NCI-H2196 (cell line): ENCODE results near the gene LBHD2.
"Not testable (repeated sequence)": the region's sequence is repeated elsewhere in the genome, so short reads cannot be mapped to it uniquely, and the experiment has no call there.

Experiments used
- DNase-seq: peaks from one replicate; lab custom pipeline; 2025; ENCODE audit not compliant: unreplicated experiment; lab: John Stamatoyannopoulos, UW

The LBHD2 gene

DNA sequence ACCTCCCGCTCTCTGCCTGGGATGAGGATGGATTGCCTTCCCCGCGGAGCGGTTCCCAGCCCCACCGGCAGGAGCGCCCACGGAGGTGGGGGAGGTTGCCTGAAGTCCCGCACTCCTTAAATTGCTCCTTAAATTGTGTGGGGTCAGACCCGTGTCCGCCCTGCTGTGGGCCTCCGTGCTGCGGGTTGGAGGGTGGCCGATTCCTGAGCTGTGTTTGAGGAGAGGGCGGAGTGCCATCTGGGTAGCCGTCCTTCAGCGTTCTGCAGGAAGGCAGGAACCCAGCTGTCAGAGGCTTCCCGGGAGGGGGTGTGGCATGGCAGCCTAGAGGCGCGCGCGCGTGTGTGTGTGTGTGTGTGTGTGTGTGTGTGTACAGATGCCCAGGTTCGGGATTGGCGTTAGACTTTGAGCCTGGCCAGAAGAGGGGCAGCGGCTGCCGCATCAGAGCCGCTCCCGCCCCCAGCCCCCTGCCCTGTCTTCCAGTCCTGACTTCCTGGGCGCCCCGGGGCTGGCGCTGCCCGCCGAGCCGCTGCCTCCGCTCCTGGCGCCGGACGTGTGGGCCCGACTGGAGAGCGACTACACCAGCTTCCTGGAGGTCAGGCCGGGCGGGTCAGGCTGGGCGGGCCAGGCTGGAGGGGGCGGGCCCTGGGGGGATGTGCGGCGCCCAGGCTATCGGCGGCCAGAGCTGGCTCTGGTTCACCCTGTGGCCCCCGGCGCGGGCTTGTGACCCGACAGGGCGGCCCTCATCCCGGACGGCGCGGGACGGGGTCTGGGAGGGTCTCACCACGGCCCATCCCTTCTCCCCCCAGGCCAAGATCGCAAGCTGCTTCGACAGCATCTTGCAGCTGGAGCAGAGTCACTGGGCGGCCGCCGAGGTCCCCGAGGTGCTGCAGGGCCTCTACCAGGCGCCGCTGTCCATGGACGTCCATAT is 19.7 kb downstream of the LBHD2 start:
- DNase-seq: peak; percentile 59

DNA sequence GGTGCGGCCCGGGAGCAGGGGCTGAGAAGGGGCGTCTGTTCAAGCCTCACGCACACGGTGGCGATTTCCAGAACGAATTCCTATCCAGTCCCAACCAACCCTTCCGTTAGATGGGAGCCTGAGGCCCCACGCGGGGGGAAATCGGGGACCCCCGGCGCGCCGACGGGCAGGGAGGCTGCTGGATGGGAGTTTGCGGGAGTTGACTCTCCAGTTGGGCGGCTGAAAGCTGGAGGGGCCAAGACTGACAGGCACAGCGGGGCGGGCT is 20.3 kb downstream of the LBHD2 start:
- no peak for DNase-seq

DNA sequence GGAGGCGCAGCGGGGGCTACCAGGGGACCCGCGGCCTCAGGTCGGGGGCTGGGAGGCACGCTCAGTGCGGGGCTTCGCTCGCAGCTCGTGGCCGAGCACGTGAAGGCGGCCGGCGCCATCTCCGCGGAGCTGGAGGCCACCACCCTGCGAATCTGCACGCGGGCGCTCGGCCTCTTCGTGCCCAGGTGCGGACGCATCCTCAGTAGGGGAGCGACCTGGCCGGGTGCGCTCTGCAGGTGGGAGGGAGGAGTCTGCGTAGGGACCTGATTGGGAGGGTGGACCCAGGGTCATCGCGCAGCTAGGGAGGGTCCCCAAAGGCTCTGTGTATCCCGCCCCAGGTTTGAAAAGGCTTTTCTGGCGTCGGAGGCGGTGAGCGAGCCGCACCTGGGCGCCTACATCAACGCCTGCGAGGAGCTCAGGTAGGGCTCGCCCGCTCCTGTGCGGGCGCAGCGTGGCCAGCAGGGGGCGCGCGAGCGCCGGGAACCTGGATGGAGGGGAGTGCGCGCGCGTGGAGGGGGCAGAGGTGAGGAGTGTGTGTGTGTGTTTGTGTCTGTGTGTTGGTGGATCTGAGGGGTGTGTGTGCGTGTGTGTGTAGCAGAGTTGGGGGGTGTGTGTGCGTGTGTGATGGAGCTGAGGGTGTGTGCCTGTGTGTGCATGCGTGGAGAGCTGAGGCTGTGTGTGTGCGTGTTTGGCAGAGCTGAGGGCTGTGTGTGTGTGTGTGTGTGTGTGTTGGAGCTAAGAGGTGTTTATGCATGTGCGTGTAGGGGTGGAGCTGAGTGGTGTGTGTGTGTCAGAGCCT is 20.8 kb downstream of the LBHD2 start:
- peak; percentile 67 for DNase-seq

DNA sequence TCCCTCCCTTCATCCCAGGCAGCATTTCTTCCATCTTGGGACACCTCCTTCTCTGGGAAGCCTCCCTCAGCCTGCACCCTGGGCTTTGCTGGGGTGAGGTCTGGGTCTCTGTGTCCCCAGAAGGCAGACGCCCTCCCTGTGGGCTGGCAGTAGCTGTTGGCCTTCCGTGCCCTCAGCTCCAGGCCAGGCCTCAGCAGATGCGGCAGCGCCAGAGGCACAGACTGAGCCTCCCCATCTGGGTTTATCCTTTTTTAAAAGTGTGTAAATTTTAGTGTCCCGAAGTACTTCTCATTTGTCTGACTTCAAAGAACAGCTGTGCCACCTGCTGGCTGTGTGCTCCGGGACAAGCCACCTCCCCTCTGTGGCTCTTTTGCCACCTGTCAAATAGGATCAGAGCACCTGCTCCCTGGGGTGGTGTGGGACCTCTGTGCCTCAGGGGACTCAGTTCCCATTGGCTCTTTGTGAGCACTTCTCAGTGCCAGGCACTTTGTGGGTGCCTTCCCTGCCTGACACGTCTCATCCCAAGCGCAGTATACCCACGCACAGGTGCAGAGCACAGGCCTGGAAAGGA is 21.7 kb downstream of the LBHD2 start:
- DNase-seq: peak; percentile 31

DNA sequence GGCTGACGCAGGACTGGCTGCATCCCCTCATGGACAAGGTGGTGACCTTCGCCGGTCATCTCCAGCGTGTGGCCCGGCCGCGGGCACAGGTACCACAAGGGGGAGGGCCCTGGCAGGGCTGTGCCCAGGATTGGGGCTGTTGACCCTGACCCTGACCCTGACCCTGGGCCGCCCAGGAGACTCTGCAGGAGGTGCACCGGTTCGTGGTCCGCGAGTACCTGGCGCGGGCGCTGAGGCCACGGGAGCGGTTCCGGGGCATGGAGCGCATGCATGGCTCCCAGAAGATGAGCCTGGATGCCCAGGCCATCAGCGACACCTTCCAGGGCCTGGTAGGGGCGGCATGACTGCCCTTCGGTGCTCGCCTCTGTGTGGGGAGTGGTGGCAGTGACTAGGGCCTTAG is 23.4 kb downstream of the LBHD2 start:
- no peak for DNase-seq

DNA sequence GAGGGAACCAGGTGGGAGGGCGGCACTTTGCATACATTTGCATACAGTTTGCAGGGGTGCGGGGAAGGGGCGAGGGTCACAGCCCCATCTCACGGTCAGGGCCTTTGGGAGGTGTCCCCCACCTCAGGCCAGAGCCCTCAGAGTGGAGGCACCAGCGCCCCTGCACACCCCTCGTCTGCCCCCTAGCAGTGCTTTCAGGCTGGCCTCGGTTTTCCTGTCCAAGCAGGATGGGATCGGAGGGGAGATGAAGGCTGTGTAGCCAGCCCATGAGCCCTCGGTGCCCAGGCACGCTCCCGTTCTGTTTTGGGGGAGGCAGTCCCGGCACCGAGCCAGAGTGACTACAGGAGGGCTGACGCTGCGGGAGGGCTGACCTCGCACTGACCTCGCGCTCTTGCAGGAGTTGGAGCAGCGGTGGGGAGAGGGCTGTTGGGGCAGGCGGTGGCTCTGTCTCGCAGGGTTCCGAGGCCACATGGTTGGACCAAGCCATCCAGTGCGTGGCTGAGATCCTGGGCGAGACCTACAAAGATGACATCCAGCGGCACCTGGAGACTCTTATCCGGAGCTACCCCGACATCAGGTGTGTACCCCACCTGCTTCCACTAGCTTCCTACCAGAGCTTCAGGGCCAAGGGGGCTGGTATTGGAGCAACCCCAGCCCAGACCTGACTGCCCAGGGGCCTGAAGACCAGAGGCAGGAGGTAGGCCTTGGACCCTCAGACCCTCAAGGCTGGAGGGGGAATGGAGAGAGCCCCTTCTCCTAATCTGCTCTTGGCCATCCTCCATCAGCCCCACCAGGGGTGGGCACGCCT is 24.1 kb downstream of the LBHD2 start:
- no peak for DNase-seq

DNA sequence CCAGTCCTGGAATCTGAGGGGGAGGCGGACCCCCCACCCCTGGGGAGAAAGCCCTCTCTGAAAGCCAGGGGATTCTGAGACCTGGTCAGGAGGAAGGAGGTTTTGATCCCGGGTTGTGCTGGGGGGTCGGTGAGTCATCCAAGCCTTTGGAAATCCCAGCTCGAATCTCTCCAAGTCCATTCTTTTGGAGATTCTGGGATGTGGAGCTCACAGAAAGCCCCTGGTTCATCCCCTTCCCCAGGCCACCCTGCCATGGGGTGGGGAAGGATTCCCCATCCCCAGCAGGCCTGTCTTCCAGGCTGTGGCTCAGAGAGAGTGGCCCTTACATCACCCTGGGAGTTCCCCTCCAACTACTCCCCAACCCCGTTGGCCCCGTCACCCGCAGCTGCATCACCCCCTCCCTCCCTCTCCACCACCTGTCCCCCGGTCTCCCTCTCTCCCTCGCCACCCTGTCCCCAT is 24.8 kb downstream of the LBHD2 start:
- peak; percentile 20 for DNase-seq

DNA sequence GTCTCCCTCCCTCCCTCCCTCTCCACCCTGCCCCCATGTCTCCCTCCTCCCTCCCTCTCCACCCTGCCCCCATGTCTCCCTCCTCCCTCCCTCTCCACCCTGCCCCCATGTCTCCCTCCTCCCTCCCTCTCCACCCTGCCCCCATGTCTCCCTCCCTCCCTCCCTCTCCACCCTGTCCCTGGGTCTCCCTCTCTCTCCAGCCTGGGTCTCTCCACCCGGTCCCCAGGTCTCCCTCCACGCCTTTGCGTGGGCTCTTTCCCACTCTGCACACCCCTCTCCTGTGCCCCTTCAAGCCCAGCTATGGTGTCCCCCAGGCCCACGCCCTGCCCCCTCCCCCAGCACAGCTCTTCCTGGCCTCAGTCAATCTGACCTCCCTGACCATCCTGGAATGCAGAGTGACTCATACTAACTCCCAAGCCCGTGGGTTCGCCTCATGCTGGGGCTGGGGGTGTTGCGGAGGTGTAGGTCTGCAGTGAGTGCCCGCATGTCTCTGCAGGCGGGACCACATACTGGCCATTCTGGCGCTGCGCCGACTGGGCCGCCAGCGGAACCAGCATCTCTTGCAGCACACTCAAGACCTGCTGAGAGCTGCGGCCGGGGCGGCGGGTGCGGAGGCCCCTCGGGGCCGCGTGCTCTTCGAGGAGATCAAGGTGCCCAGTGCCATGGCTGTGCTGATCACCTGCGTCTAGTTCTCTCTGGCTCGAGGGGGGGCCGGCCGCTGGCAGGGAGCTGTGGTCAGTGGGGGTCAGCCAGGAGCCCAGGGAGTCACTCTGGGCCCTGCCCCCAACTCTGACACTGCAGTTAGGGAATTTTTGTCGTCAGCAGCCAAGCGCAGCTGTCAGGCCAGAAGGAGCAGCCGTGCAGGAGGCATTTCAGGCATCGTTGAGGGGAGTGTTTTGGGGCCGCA is 25.8 kb downstream of the LBHD2 start:
- peak; percentile 9 for DNase-seq

DNA sequence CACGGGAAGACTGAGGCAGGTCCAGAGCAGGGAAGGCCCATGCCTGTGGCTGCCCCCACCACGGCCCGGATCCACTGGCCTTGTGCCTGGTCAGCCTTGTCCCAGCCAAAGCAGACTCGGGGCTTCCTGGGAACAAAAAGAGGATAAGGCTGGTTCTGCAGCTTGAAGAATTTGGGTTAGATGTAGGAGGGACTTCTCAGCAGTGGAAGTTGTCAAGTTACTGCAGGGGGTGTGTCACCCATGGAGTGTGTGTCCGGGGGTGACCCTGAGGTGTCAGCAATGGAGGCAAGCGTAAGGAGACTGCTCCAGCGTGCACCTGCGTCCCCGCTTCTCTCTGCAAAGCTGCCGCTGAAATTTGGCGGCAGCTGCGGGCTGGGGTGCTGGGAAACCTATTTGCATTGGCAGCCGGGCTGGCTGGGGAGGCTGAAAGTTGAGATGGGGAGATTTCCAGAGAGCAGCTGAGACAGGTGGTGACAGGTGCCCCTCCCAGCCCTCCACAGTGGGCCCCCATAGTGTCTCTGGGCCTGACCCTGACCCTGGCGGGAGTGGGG is 26.7 kb downstream of the LBHD2 start:
- peak; percentile 68 for DNase-seq

DNA sequence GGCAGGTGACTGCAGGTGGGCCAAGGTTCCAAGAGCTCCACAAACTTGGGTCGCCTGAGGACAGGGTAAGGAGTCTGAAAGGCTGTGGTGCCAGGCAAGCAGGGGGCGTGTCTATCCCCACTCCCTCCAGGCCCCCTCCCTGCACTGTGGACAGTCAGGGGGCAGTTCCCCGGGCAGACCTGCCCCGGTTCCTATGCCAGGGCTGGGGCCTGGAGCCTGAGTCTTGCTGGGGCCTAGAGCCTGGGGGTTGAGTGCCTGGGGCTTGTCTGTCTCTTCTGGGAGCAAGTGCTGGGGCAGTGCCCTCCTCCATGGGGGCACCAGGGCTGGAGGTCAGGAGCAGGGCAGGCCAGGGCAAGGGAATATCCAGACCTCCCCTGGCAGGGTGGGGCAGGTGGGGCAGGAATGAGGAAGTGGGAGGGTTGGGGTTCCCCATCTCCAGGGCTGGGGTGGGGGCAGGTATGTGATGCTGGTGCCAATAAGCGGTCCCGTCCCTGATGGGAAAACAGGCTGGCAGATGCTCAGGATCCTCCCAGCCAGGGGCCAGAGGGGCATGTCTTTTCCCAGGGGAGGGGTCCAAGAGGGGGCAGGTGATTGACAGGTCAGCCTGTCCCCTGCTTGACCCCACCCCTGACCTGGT is 27.3 kb downstream of the LBHD2 start:
- peak; percentile 38 for DNase-seq

DNA sequence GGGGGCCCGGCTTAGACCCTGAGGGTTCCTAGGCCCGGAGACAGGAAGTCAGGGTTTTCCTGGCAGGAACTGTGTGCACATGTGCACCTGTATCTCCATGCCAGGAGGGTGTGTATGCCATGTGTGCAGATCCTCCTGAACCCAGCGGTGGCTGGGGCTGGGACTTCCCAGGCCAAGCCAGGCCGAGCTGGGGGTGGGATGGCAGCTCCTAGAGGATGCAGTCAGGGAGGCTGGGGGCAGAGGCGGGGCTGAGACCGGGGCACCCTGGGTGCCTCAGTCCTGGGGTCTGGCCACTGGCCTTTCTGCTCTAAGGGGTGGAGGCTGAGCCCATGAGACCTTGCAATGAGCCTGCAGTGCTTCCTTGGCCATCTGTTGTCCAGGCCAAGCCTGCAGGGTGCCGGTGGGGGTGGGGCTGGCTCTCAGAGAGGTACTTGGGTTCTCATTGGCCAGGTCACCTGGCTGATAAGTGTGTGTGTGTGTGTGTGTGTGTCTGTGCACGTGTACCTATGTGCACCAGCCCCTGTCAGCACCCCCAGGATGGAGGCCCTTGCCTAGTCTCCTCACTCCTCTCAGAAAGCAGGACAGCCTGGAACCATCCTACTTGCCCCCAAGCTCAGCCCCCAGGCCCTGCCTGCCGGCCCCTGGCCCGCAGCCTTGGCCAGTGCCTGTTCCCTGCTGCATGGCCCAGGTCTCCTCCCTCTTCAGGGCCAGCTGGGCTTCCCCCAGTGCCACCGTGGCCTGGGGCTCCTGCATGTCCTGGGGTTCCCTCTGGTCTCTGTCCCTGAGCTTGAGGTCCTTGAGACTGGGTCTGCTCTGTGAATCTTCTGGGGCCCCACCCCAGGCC is 28.6 kb downstream of the LBHD2 start:
- peak; percentile 55 for DNase-seq

DNA sequence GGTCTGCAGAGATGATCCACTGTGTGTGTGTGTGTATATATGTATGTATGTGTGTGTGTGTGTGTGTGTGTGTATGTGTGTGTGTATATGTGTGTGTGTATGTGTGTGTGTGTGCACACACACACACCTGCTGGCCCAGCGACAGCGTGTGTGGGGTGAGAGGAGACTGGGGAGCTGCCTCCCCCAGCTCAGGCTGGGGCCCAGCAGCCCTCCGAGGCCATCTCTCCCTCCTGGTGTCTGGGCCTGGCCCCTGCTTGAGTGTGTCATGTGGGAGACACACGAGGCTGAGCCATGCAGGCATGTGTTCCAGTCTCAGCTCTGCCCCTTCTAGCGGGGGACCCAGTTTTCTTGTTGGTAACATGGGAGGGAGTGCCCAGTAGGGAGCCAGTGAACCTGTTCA is 29.3 kb downstream of the LBHD2 start:
- DNase-seq: no peak

DNA sequence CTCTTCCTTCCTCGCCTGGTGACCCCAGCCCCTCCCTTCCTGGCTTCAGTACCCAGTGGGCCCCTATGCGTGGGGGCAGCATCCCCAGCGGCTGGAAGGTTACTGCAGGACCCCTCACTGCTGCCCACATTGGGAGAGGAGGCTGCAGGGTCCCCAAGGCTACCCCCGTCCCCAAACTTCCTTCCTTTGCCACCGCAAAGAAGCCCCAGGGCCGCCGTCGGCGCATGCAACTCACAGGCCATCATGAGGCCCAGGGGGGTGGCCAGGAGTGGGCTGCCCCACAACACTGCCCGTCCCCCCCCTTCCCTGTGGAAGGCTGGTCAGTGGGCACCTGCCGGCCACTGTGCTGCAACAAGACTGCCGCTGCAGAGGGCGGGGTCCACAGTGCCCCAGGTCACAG is 29.8 kb downstream of the LBHD2 start:
- DNase-seq: no peak

DNA sequence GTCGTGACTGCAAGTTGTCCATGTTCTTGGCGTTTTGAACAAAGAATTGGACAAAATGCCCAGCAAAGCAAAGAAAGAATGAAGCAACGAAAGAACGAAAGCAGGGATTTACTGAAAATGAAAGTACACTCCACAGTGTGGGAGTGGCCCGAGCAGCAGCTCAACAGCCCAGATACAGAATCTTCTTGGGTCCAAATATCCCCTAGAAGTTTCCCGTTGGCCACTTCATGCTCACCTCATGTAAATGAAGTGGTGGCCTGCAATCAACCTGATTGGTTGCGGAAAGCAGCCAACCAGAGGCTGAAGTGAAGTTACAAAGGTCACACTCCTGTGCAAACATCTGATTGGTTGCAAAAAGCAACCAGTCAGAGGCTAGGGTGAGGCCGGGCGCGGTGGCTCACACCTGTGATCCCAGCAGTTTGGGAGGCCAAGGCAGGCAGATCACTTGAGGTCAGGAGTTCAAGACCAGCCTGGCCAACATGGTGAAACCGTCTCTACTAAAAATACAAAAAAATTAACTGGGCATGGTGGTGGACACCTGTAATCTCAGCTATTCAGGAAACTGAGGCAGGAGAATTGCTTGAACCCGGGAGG is 31.2 kb downstream of the LBHD2 start:
- DNase-seq: not testable (repeated sequence)

DNA sequence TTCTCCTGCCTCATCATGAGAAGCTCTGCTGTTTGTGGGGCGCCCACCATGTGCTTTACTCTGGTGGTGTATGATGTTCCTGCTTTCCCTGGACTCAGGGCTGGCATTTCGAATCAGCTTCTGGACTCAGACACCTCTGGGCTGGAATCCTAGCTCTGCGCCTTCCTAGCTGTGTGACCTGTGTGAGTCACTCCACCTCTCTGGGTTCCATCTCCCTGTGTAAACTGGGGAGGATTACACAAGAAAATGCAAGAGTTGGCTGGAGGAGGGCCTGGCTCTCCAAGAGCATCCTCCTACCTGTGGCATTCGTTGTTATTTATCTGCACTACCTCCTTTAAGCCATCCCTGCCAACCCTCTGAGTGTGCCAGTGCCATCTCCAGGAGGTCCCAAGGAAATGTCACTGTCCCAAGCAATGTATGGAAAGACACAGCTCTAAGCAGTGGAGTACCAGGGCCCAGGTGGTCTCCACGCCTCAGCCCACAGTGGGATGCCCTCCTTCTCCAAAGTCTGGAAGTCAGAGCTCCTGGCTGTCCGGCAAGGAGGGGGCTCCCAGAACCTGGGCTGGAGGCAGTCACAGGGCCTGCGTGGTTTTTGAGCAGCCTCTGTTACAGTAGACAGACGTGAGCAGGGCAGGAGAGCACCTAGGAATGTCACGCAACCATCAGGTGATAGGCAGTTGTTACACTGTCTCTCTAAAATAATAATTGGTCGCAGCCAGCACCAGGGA is 32.0 kb downstream of the LBHD2 start:
- no peak for DNase-seq

DNA sequence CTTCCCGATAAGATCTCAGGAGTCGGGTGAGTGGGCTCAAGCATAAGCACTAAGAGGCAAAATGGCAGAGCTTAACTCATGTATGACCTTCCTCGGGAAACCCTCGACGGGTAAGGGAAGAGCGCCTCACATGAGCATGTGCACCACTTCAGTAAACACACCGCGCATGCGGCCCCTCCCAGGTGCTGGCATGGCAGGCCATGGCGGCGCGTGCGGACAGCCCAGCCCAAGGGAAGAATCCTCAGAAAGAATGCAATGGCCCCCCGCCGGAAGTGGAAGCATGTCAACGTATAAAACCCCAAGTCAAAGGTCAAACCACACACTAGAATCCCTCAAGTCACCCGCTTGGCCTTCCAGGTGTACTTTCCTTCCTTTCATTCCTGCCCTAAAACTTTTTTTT is 32.6 kb downstream of the LBHD2 start:
- DNase-seq: no peak

DNA sequence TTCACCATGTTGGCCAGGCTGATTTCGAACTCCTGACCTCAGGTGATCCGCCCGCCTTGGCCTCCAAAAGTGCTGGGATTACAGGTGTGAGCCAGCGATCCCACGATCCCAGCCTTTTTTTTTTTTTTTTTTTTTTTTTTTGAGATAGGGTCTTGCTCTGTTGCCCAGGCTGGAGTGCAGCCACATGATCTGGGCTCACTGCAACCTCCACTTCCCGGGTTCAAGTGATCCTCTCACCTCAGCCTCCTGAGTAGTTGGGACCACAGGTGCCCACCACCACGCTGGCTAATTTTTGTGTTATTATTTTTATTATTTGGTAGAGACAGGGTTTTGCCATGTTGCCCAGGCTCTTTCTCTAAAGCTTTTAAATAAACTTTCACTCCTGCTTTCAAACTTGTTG is 33.5 kb downstream of the LBHD2 start:
- not testable (repeated sequence) for DNase-seq
